Activated CD4-positive, CD25-positive, alpha-beta regulatory T cell (primary cell): ENCODE measurements around the gene THSD4.

ENCODE experiments used
- DNase-seq, 4 experiments: peaks; one replicate each; lab custom pipeline; 2025; lab: John Stamatoyannopoulos, UW

The THSD4 gene

GRCh38 chr15:71455107-71455506, 339.8 kb downstream of the THSD4 start:
- no peak for DNase-seq

- DNase-seq = no peak
Observed at GRCh38 chr15:71455878-71456277, 340.6 kb downstream of the THSD4 start.

GRCh38 chr15:71456362-71456761, 341.1 kb downstream of the THSD4 start:
- DNase-seq = no peak

- no peak for DNase-seq
Observed at GRCh38 chr15:71456811-71457210, 341.5 kb downstream of the THSD4 start.

GRCh38 chr15:71458089-71458660, 342.9 kb downstream of the THSD4 start:
- no peak for DNase-seq

- no peak for DNase-seq
Observed at GRCh38 chr15:71461748-71462147, 346.5 kb downstream of the THSD4 start.

GRCh38 chr15:71462638-71463037, 347.4 kb downstream of the THSD4 start:
- no peak for DNase-seq

- DNase-seq = no peak
Observed at GRCh38 chr15:71463156-71463665, 347.9 kb downstream of the THSD4 start.

GRCh38 chr15:71465131-71465955, 350.1 kb downstream of the THSD4 start:
- DNase-seq = no peak

GRCh38 chr15:71468715-71469114, 353.4 kb downstream of the THSD4 start:
- DNase-seq = no peak

GRCh38 chr15:71469413-71469812, 354.1 kb downstream of the THSD4 start:
- no peak for DNase-seq

GRCh38 chr15:71471347-71471746, 356.1 kb downstream of the THSD4 start:
- no peak for DNase-seq

- no peak for DNase-seq
Observed at GRCh38 chr15:71472566-71472965, 357.3 kb downstream of the THSD4 start.

GRCh38 chr15:71473751-71474150, 358.5 kb downstream of the THSD4 start:
- no peak for DNase-seq

GRCh38 chr15:71476823-71477222, 361.6 kb downstream of the THSD4 start:
- DNase-seq = no peak

- no peak for DNase-seq
Observed at GRCh38 chr15:71480556-71480955, 365.3 kb downstream of the THSD4 start.

- no peak for DNase-seq
Observed at GRCh38 chr15:71484080-71484479, 368.8 kb downstream of the THSD4 start.

GRCh38 chr15:71485094-71485693, 369.9 kb downstream of the THSD4 start:
- no peak for DNase-seq

GRCh38 chr15:71489570-71489969, 374.3 kb downstream of the THSD4 start:
- no peak for DNase-seq

GRCh38 chr15:71493526-71493925, 378.3 kb downstream of the THSD4 start:
- no peak for DNase-seq

- no peak for DNase-seq
Observed at GRCh38 chr15:71494563-71495397, 379.5 kb downstream of the THSD4 start.

GRCh38 chr15:71495398-71495780, 380.1 kb downstream of the THSD4 start:
- DNase-seq = no peak
